Measurements from ENCODE around the gene ACVR1B. TPM values are rescaled to one million over a fixed set of nuclear protein-coding genes. Genes with fewer than 3 reads are reported as not detected.
"Not testable (repeated sequence)": the region's sequence is repeated elsewhere in the genome, so short reads cannot be mapped to it uniquely, and the experiment has no call there.

Gene ACVR1B
- total RNA-seq, 1 experiment from 2014 or later: 14.1 TPM

DNA sequence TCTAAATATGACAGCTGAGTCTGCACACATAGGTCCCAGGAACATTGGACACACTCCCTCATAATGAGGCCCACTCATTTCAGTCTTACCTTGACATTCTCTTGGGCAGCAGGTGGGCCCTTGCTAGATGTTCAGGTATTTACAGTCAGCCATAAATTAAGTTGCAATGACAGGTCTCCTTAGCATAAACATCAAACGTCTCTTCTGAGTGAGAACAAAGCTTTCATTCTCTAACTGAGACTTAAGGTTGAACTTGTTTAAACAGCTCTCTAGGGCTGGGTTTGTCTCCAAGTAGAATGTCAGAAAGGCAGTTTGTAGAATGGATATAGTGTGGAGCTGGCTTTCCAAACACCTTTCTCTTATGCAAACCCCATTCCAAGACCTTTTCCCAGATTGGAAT, 10.3 kb downstream of the ACVR1B start:
- H3K36me3 ChIP-seq (replicated peaks; ENCODE audit: control insufficient read depth, insufficient read depth, low read length): no peaks in the 10 kb centered on the region
- H3K27me3 ChIP-seq (ENCODE audit: control insufficient read depth, insufficient read depth, low read length): no peaks in the 10 kb centered on the region
- DNase-seq: no peak
- H3K4me3 ChIP-seq (ENCODE audit: insufficient read depth, low read depth, low read length): no peak overlapping the region

DNA sequence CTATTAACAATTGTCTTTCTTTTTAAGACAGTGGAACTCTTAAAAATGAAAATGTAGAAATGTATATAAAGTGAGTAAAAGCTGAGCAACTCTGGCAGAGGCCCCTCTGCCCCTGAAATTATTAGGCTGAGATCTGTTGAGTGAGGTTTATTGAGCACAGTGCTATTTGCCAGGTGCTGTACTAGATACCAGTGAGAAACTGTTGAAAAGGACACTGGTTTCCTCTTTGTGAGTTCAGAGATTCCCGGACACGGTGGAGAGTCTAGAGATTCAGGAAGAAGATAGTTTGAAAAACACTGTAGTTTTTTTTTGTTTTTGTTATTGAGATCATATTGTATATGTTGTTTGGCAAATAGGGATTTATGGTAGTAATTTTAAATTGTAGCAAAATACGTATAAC, 11.2 kb downstream of the ACVR1B start:
- Histone ChIP-seq H3K4me3 (ENCODE audit: insufficient read depth, low read depth, low read length) (no peak overlapping the region), H3K36me3 (replicated peaks; ENCODE audit: control insufficient read depth, insufficient read depth, low read length) (no peaks in the 10 kb centered on the region), H3K27me3 (ENCODE audit: control insufficient read depth, insufficient read depth, low read length) (no peaks in the 10 kb centered on the region)
- DNase-seq: no peak

- H3K27me3 ChIP-seq (ENCODE audit: control insufficient read depth, insufficient read depth, low read length): no peaks in the 10 kb centered on the region
- no peak overlapping the region for H3K4me3 ChIP-seq (ENCODE audit: insufficient read depth, low read depth, low read length)
- no peaks in the 10 kb centered on the region for H3K36me3 ChIP-seq (replicated peaks; ENCODE audit: control insufficient read depth, insufficient read depth, low read length)
- no peak for DNase-seq
These were observed 12.0 kb downstream of the ACVR1B start for GRCh38 chr12:51963477-51963876.

DNA sequence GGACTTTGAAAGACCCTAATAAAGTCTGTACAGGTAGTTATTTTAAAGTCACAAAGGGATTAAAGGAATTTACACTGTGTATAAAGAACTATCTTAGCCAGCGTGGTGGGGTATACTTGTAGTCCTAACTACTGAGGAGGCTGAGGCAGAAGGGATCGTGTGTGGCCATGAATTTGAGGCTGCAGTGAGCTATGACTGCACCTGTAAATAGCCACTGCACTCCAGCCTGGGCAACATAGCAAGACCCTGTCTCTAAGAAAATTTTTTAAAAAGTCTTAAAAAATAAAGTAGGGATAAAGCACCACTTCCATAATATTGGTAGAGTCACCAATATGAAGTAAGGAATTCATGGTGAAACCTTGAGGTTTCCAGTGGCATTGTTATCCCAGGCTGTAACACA, 18.1 kb downstream of the ACVR1B start:
- H3K27me3 ChIP-seq (ENCODE audit: control insufficient read depth, insufficient read depth, low read length): no peaks in the 10 kb centered on the region
- no peaks in the 10 kb centered on the region for H3K36me3 ChIP-seq (replicated peaks; ENCODE audit: control insufficient read depth, insufficient read depth, low read length)
- no peak for DNase-seq
- H3K4me3 ChIP-seq (ENCODE audit: insufficient read depth, low read depth, low read length): no peak overlapping the region

- no peaks in the 10 kb centered on the region for H3K27me3 ChIP-seq (ENCODE audit: control insufficient read depth, insufficient read depth, low read length)
- H3K36me3 ChIP-seq (replicated peaks; ENCODE audit: control insufficient read depth, insufficient read depth, low read length): no peaks in the 10 kb centered on the region
- DNase-seq: peak; percentile 84
- no peak overlapping the region for H3K4me3 ChIP-seq (ENCODE audit: insufficient read depth, low read depth, low read length)
These were observed 19.6 kb downstream of the ACVR1B start for GRCh38 chr12:51970904-51971646.

DNA sequence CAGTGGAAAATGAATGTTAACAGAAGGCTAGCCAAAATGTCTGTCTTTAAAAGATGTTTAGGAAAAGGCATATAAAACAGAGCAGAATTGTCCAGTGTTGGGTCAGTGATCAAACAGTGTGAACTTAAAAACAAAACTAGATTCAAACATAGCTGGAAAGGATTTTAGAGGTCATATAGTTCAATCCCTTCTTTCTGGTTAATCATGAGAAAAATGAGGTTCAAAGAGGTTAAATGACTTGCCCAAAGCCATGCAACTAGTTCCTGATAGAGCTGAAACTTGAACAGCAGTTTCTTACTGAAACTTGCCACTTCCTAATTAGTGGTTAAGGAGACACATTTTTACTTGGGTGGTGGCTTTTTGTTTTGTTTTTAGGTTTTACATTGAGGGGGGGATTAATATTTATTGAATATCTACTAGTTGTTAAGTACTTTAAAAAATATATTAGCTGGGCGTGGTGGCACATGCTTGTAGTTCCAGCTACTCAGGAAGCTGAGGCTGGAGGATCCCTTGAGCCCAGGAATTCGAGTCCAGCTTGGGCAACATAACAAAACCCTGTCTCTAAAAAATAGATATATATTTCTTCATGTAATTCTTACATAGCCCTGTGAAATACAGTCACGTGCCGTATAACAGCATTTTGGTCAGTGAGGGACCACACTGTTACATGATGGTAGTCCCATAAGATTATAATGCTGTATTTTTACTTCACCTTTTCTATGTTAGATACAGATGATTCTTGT, 20.4 kb downstream of the ACVR1B start:
- no peak for DNase-seq
- Histone ChIP-seq H3K4me3 (ENCODE audit: insufficient read depth, low read depth, low read length) (no peak overlapping the region), H3K36me3 (replicated peaks; ENCODE audit: control insufficient read depth, insufficient read depth, low read length) (peaks cover 2% of the 10 kb centered on the region; the same call in 1 of the 2 replicates), H3K27me3 (ENCODE audit: control insufficient read depth, insufficient read depth, low read length) (no peaks in the 10 kb centered on the region)

DNA sequence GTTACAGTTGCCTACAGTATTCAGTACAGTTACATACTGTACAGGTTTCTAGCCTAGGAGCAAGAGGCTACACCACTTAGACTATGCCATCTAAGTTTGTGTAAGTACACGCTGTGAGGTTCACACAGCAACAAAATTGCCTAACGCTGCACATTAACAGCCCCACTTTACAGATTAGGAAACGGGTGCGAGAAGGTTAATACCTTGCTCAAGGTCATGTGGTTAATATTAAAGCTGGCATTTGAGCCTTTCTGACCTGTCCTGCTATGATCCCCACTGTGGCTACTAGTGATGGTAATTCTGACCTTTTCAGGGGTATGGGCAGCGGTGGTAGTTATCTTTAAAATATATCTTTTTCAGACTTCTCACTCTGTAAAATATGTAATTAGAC, 20.9 kb downstream of the ACVR1B start:
- no peak for DNase-seq
- Histone ChIP-seq H3K36me3 (replicated peaks; ENCODE audit: control insufficient read depth, insufficient read depth, low read length) (peaks cover 2% of the 10 kb centered on the region; the same call in 1 of the 2 replicates), H3K4me3 (ENCODE audit: insufficient read depth, low read depth, low read length) (no peak overlapping the region), H3K27me3 (ENCODE audit: control insufficient read depth, insufficient read depth, low read length) (no peaks in the 10 kb centered on the region)

DNA sequence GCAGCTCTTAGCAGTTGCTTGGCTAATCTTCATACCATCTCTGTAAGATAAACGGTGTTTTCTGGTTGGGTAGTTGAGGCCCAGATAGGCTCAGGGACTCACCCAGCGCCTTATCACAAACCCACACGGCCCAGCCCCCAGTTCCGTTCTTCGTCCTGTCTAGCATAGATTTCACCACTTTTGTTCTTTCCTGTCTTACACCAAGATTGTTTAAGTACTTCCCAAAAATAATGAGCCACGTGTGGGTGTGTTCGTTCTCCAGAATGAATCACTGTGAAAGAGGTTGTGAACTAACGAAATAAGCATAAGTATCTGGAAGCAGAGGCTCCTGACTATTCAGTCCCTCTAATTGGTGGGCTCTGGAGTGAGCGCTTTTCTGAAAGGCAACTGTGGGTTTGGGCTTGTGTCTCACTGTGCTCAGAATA, 21.4 kb downstream of the ACVR1B start:
- no peak for DNase-seq
- Histone ChIP-seq H3K27me3 (ENCODE audit: control insufficient read depth, insufficient read depth, low read length) (no peaks in the 10 kb centered on the region), H3K4me3 (ENCODE audit: insufficient read depth, low read depth, low read length) (no peak overlapping the region), H3K36me3 (replicated peaks; ENCODE audit: control insufficient read depth, insufficient read depth, low read length) (peaks cover 2% of the 10 kb centered on the region; the same call in 1 of the 2 replicates)

DNA sequence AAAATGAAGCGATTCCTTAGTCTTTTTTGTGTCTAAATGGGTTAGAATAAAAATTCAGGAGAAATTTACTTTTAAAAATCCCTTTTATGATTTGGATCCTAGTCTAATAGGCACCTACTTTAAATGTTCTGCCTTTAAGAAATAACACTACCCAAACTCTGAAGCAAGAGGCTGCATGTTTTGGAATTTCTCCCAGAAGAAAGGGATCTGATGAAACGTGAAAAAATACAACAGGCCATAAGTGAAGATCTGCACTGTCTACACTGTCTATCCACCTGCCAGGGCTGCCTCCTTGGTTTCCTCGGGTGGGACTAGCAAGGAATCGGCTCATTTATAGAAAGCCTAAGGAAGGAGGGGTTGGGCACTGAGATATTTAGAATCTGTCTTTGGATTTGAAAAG, 22.1 kb downstream of the ACVR1B start:
- Histone ChIP-seq H3K36me3 (replicated peaks; ENCODE audit: control insufficient read depth, insufficient read depth, low read length) (peaks cover 2% of the 10 kb centered on the region; the same call in 1 of the 2 replicates), H3K4me3 (ENCODE audit: insufficient read depth, low read depth, low read length) (no peak overlapping the region), H3K27me3 (ENCODE audit: control insufficient read depth, insufficient read depth, low read length) (no peaks in the 10 kb centered on the region)
- DNase-seq: no peak

GRCh38 chr12:51974646-51975045, 23.1 kb downstream of the ACVR1B start:
- no peak for DNase-seq
- Histone ChIP-seq H3K4me3 (ENCODE audit: insufficient read depth, low read depth, low read length) (no peak overlapping the region), H3K27me3 (ENCODE audit: control insufficient read depth, insufficient read depth, low read length) (no peaks in the 10 kb centered on the region), H3K36me3 (replicated peaks; ENCODE audit: control insufficient read depth, insufficient read depth, low read length) (peaks cover 2% of the 10 kb centered on the region; the same call in 1 of the 2 replicates)

DNA sequence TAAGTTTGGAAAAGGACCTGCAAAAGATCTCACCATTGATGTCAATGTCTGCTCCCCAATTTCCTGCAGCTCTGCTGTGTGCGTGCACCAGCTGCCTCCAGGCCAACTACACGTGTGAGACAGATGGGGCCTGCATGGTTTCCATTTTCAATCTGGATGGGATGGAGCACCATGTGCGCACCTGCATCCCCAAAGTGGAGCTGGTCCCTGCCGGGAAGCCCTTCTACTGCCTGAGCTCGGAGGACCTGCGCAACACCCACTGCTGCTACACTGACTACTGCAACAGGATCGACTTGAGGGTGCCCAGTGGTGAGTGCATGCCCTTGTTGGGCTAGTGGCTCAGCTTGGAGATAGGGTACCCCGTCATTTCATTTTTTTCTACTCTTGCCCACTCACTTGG, 23.7 kb downstream of the ACVR1B start:
- peaks cover 2% of the 10 kb centered on the region; the same call in 1 of the 2 replicates for H3K36me3 ChIP-seq (replicated peaks; ENCODE audit: control insufficient read depth, insufficient read depth, low read length)
- no peaks in the 10 kb centered on the region for H3K27me3 ChIP-seq (ENCODE audit: control insufficient read depth, insufficient read depth, low read length)
- no peak overlapping the region for H3K4me3 ChIP-seq (ENCODE audit: insufficient read depth, low read depth, low read length)
- DNase-seq: no peak

DNA sequence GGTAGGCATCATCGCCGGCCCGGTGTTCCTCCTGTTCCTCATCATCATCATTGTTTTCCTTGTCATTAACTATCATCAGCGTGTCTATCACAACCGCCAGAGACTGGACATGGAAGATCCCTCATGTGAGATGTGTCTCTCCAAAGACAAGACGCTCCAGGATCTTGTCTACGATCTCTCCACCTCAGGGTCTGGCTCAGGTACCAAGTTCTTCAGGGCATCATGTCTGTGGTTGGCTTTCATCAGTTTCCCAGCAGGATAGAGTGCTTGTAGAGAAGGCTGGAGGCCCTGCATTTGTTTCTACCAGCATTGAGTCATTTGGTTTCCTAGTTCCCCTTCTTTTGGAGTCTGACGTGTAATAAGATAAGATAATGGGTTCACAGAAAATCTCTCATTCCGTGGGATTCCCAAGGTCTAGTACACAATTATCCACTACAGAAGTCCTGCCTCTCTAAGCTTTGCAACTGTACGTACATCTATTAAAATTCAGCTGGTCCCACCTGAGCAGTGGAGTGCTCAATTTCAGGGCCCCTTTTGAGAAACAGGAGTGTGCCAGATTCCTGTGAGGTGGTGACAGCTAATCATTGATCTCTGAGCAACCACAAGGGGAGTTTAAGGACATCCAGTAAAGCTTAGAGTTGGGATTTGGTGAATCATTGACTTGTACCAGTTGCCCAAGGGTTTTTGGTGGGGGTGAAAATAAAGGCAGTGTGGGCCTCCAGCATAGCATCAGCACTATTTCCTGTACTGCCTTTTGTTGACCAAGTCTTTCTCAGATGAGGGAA, 25.1 kb downstream of the ACVR1B start:
- Histone ChIP-seq H3K4me3 (ENCODE audit: insufficient read depth, low read depth, low read length) (no peak overlapping the region), H3K36me3 (replicated peaks; ENCODE audit: control insufficient read depth, insufficient read depth, low read length) (peaks cover 4% of the 10 kb centered on the region), H3K27me3 (ENCODE audit: control insufficient read depth, insufficient read depth, low read length) (no peaks in the 10 kb centered on the region)
- DNase-seq: no peak

GRCh38 chr12:51977320-51977753, 25.8 kb downstream of the ACVR1B start:
- H3K27me3 ChIP-seq (ENCODE audit: control insufficient read depth, insufficient read depth, low read length): no peaks in the 10 kb centered on the region
- H3K4me3 ChIP-seq (ENCODE audit: insufficient read depth, low read depth, low read length): no peak overlapping the region
- no peak for DNase-seq
- peaks cover 6% of the 10 kb centered on the region for H3K36me3 ChIP-seq (replicated peaks; ENCODE audit: control insufficient read depth, insufficient read depth, low read length)

DNA sequence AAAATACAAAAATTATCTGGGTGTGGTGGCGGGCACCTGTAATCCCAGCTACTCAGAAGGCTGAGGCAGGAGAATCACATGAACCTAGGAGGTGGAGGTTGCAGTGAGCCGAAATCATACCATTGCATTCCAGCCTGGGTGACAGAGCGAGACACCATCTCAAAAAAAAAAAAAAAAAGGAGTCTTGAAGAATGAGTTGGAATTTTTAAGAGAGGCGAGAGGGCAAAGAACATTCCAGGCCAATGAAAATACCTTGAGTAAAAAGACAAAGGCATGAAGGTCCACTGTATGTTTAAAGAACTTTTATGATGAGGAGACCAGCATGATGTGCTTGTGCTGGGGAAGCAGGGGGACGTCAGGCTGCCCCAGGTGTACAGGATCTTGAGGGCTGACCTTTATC, 27.8 kb downstream of the ACVR1B start:
- H3K27me3 ChIP-seq (ENCODE audit: control insufficient read depth, insufficient read depth, low read length); H3K4me3 ChIP-seq (ENCODE audit: insufficient read depth, low read depth, low read length); H3K36me3 ChIP-seq (replicated peaks; ENCODE audit: control insufficient read depth, insufficient read depth, low read length); DNase-seq: not testable (repeated sequence)
